G401 (cell line): Measurements from ENCODE around the gene TBC1D2. TPM values are rescaled to one million over a fixed set of nuclear protein-coding genes. Genes with fewer than 3 reads are reported as not detected.

Source experiments
- DNase-seq: peaks from one replicate; pipeline ENCODE4 v3.0.0-alpha.2; 2015; ENCODE audit warnings: low spot score
- in situ Hi-C: cut with HindIII; loops from 2 replicates; pipeline ENCODE4 v1.10.0; 2016; ENCODE audit warnings: low sequenced_read_pairs, mixed read lengths
- total RNA-seq: library from RNA; depleted of rRNA; stranded (reverse); fragments of >200 nt; shearing (Covaris generic); gene quantifications from 2 replicates; pipeline ENCODE4 v1.2.3, GENCODE V29; 2014

Gene TBC1D2
- total RNA-seq, 1 experiment from 2014 or later, result 7.6 TPM

- in situ Hi-C loops, result no loop called here
- peak; percentile 34 for DNase-seq
Measured at GRCh38 chr9:98225015-98225442, 30.4 kb downstream of the TBC1D2 start.

- peak; percentile 41 for DNase-seq
- in situ Hi-C loops, result no loop called here
Measured at GRCh38 chr9:98222885-98223691, 32.4 kb downstream of the TBC1D2 start.

- in situ Hi-C loops, result no loop called here
- DNase-seq, result no peak
Measured at GRCh38 chr9:98220911-98221310, 34.5 kb downstream of the TBC1D2 start.

GRCh38 chr9:98219794-98220370, 35.6 kb downstream of the TBC1D2 start:
- in situ Hi-C loops, result no loop called here
- no peak for DNase-seq

GRCh38 chr9:98219364-98219716, 36.1 kb downstream of the TBC1D2 start:
- in situ Hi-C loops, result no loop called here
- no peak for DNase-seq

GRCh38 chr9:98218562-98219363, 36.7 kb downstream of the TBC1D2 start:
- no peak for DNase-seq
- in situ Hi-C loops, result no loop called here

GRCh38 chr9:98217255-98217654, 38.2 kb downstream of the TBC1D2 start:
- DNase-seq, result no peak
- in situ Hi-C loops, result no loop called here

- DNase-seq, result no peak
- in situ Hi-C loops, result no loop called here
Measured at GRCh38 chr9:98216391-98216790, 39.1 kb downstream of the TBC1D2 start.

GRCh38 chr9:98215821-98216220, 39.6 kb downstream of the TBC1D2 start:
- no peak for DNase-seq
- in situ Hi-C loops, result no loop called here

GRCh38 chr9:98215271-98215670, 40.2 kb downstream of the TBC1D2 start:
- in situ Hi-C loops, result no loop called here

GRCh38 chr9:98214811-98215210, 40.6 kb downstream of the TBC1D2 start:
- DNase-seq, result peak; percentile 59
- in situ Hi-C loops, result no loop called here

More at GRCh38 chr9:98215271-98215670, 40.2 kb downstream of the TBC1D2 start:
- no peak for DNase-seq

GRCh38 chr9:98211260-98211659, 44.2 kb downstream of the TBC1D2 start:
- DNase-seq, result no peak
- in situ Hi-C loops, result no loop called here

GRCh38 chr9:98210435-98210834, 45.0 kb downstream of the TBC1D2 start:
- DNase-seq, result no peak
- in situ Hi-C loops, result no loop called here

- in situ Hi-C loops, result no loop called here
- DNase-seq, result no peak
Measured at GRCh38 chr9:98209530-98209929, 45.9 kb downstream of the TBC1D2 start.

GRCh38 chr9:98208635-98209034, 46.8 kb downstream of the TBC1D2 start:
- in situ Hi-C loops, result no loop called here
- DNase-seq, result no peak

- no peak for DNase-seq
- in situ Hi-C loops, result no loop called here
Measured at GRCh38 chr9:98207606-98208005, 47.8 kb downstream of the TBC1D2 start.

GRCh38 chr9:98206754-98207153, 48.7 kb downstream of the TBC1D2 start:
- in situ Hi-C loops, result no loop called here
- no peak for DNase-seq

GRCh38 chr9:98204692-98205091, 50.8 kb downstream of the TBC1D2 start:
- DNase-seq, result no peak
- in situ Hi-C loops, result no loop called here

GRCh38 chr9:98203153-98203552, 52.3 kb downstream of the TBC1D2 start:
- in situ Hi-C loops, result no loop called here

GRCh38 chr9:98202252-98202651, 53.2 kb downstream of the TBC1D2 start:
- DNase-seq, result no peak
- in situ Hi-C loops, result no loop called here

More at GRCh38 chr9:98203153-98203552, 52.3 kb downstream of the TBC1D2 start:
- no peak for DNase-seq
